Left forelimb (tissue), 1 donor: ENCODE data around the gene GPR35.
"Not testable (repeated sequence)": the region's sequence is repeated elsewhere in the genome, so short reads cannot be mapped to it uniquely, and the experiment has no call there.

Experiments
- DNase-seq: peaks from one replicate; pipeline ENCODE4 v3.0.0-alpha.2; 2018; ENCODE audit warnings: low spot score

Gene GPR35

DNA sequence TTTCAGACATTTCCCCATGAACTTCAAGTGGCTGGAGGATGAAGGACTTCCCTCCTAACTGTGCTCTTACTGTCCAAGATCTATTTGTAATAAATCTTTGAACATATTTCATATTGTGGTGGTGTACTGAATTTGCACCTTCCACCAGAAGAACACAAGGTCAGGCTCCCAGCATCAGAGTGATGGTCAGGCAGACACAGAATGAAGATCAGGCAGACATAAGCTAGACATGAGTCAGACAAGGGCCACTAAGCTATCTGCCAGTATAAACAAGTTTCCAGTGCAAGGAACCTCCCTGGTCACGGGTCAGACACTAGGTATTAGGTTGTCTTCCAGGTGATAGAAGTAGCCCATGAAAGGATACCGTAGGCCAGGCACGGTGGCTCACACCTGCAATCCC lies 37.4 kb downstream of the GPR35 start:
- DNase-seq = no peak

DNA sequence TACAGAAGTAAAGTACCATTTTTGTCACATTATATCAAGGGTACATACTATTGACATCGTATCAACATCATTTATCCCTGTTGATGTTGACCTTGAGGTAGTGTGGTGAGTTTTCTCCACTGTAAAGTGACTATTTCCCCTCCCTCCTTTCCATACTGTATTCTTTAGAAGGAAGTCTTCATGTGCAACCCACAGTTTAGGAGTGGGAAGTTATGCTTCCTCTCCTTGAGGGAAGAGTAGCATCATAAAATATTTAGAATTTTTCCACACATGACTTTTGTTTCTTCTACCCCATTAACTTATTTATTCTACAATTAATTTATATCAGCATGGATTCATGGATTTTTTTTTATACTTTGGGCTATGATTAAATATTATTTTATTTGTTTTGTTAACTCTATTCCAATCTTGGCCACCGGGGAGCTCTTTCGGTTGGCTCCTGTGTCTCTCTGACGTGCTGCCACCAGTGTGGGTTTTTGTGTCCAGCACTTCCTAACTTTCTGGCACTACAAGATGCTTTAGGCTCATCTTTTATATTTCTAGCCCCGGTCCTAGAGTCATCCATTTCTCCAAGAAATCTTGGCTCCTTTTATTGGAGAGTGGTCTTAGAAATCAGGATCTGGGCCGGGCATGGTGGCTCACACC lies 38.4 kb downstream of the GPR35 start:
- DNase-seq = no peak

DNA sequence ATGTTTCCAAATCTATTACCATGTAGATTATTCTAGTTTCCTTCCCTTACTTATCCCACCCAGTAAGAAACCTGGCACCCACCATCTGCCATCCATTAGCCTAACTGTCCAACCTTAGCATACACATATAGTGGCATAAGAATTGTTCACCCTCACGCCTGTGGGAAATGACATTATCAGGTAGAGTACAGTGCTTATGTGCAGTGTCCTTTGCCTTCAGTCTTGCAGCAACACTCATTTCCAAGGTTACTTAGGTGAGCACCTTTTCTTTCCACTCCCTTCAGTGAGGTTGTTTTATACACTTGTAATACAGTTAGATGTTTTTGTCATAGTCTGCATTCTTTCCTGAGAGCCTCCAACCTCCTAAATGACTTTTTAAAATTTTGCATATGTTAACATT lies 39.3 kb downstream of the GPR35 start:
- DNase-seq = no peak

DNA sequence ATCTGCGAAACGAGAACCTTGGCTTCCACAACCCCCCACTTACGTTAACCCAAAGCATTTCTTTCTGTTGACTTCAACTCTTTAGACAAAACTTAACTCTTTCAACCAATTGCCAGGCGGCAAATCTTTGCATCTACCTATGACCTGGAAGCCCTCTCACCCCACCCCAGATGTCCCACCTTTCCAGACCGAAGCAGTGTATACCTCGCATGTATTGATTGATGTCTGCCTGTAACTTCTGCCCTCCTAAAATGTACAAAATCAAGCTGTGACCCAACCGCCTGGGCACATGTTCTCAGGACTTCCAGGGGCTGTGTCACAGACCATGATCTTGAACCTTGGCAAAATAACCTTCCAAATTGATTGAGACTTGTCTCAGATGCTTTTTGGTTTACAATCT lies 45.1 kb downstream of the GPR35 start:
- no peak for DNase-seq

DNA sequence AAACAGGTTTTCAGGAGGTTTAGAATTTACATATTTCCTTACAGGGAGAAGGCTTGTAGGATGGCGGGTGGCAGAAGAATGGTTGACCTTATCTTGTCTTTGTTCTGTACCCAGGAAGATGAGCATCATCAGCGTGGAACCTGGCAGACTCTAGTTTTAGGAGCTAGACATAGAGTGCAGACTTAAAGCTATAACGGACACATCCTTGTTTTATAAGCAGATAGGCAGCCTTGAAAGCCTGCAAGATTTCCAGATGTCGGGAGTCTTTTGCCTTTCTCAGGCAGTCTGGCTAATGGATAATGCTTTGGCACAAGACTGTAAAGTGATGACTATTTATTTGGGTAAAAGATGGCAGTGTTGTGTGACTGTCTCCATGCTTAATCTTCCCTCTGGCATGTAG lies 45.7 kb downstream of the GPR35 start:
- DNase-seq = no peak

DNA sequence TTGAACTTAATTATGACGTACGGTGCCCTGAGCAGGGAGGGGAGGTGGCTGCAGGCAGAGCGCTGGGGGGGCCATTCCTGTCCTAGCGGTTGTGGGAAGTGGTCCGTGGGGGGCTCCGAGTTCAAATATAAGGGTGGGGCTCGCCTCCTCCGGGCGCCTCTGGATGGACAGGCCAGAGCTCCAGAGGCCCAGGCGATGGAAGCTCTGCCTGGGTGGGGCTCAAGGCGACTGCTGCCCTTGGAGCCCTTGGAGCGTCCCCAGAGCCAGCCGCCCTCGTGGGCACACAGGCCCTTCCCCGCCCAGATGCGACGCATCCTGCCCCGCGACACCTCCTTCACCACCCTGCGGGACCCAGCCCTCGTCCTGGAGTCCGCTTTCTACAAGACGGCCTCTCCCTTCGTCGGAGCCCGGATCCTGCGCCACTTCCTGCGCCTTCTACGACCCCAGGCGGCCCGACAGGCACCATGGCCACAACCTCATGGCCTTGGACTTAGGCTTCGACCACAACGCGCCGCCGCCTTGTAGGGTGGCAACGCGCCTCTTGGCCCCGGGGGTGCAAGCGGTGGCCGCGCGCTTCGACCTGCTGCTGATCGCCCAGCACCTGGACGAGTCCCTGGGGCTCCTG lies 46.9 kb downstream of the GPR35 start:
- no peak for DNase-seq

DNA sequence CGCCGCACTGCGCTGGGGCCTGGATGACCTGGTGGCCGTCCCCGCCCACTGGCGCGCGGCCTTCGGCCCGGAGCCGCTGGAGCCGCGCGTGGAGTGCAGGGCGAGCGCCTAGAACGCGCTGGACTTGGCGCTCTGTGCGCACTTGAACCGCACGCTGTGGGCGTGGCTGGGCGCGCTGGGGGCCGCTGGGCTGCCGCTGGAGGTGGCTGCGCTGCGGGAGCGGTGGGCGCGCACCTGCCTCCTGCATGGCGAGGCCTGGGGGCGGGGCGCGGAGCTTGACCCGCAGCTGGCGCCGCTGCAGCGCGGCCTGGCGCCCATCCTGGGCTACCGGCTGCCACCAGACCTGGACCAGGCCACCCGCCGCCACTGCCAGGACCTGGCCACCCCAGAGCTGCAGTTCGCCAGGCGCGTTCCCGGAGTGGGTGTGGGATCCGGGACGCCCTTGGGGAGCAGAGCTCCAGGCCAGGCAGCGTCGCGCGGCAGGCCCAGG lies 47.5 kb downstream of the GPR35 start:
- no peak for DNase-seq

DNA sequence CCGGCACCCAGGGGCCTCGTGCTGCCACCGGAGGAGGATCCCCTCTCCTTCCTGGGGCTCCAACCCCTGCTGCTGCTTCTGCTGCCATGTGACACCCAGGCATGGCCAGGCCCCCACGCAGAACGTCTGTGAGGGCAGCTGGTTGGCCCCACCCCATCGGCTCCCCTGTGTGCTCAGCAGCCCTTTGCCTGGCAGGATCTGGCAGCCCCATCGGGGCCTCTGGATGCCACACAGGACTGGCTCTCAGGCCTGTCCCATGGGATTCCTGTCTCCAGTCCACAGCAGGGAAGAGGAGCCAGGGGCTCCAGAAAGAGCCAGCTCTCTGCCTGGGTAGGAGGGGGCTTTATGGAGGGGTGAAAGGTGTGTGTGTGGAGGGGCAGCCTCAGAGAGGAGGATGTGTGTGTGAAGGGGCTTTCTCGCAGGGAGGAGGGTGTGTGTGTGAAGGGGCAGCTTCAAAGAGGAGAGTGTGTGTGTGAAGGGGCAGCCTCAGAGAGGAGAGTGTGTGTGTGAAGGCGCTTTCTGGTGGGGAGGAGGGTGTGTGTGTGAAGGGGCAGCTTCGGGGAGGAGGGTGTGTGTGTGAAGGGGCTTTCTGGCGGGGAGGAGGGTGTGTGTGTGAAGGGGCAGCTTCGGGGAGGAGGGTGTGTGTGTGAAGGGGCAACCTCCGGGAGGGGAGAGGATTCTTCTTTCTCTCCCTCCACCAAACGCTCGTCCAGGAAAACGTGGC lies 49.3 kb downstream of the GPR35 start:
- not testable (repeated sequence) for DNase-seq

DNA sequence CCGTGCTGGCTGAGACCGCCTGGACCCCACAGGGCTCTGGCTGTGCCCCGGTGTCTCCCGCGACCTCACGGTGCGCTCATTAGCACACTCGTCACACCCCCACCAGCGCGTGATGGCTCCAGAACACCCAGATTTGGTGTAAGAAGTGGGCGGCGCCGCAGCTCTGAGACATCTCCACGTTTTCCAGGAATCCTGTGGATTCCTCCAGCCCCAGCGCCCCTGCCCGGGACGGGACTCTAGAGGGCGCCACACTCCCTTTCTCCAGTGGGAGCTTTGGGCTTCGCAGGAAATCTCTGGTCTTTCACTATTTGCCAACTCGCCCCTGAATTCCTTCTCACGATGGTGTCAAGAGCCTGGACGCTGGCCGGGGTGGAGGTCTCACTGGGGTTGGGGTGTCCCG lies 50.1 kb downstream of the GPR35 start:
- DNase-seq = not testable (repeated sequence)

DNA sequence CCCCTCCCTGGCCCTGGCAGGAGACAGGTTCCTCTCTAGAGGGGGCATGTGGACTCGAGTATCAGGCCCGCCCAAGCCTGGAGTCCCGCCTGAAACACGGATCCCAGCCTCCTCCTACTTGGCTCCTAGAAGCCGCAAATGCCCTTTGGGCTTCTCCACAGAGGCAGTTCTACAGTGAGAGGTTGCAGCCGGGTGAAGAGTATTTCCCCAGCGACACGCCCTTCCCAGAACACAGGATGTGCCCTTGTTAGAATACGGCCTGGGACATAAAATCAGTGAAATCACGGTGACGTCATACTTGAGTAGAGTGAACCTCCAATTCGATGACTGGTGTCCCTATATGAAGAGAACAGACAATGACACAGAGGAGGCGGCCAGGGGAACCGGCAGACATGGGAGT lies 52.8 kb downstream of the GPR35 start:
- DNase-seq = not testable (repeated sequence)

DNA sequence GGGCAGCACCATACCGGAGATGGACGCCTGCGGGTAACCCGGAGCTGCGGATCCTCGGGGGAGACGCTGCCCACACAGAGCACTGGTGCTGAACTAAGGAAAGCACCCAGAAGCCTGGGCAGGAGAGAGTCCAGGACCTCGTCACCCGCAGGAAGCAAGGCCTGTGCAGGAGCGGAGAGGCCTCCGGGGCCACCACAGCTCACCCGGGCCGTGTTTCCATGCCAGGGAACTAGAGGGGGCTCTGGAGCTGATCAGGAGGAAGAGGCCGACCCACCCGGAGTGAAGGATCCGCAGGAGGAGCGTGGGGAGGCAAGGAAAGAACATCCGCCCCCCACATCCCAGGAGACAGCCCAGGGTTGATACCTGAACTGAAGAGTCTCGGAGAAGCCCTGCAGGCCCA lies 53.6 kb downstream of the GPR35 start:
- not testable (repeated sequence) for DNase-seq

DNA sequence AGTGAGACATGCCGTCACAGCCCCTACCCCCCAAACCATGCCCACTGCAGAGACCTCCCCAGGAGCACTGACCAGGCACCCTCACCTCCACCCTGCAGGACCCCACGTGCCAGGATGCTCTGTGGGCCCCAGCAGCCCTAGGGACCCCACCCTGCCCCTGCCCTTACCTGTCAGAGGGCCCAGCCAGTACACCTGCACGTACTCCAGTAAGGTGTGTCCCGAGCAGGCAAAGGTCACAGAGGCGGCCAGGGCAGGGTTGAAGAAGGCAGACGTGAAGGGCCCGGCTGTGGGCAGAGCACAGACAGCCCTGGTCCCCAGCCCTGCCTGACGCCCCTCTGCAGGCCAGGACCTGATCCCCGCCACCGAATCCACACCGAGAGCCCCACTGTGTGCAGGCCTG lies 54.9 kb downstream of the GPR35 start:
- not testable (repeated sequence) for DNase-seq
